Esophagus squamous epithelium (tissue), 5 donors: Measurements from ENCODE around the gene KIAA0232. TPM values are rescaled to one million over a fixed set of nuclear protein-coding genes. Genes with fewer than 3 reads are reported as not detected.

Source experiments
- DNase-seq: peaks from one replicate; lab custom pipeline; 2025; lab: John Stamatoyannopoulos, UW
- H3K27ac ChIP-seq, 4 donors: fragments of 200-600 bp; sonication (generic); one replicate each; pipeline ENCODE4 v1.5.1; 2016 to 2019; ENCODE audit warnings: mild to moderate bottlenecking in 1 of 4
- H3K27me3 ChIP-seq, 4 donors: fragments of 200-600 bp; sonication (generic); 1 replicate in 3 of 4; 2 replicates in 1 of 4; pipeline versions ENCODE4 v1.5.1 to v1.6.0; 2017 to 2021; ENCODE audit warnings: antibody characterized with exemption in 1 of 4
- H3K36me3 ChIP-seq, 3 donors: fragments of 200-600 bp; sonication (generic); one replicate each; pipeline ENCODE4 v1.5.1; 2016 to 2019
- H3K4me1 ChIP-seq, 3 donors: fragments of 200-600 bp; sonication (generic); one replicate each; pipeline ENCODE4 v1.5.1; 2017 to 2019
- H3K4me3 ChIP-seq, 4 donors: fragments of 200-600 bp; sonication (generic); 1 replicate in 3 of 4; 2 replicates in 1 of 4; pipeline ENCODE4 v1.5.1; 2016 to 2019; ENCODE audit warnings: mild to moderate bottlenecking in 2 of 4, moderate library complexity in 1 of 4
- H3K9me3 ChIP-seq, 3 donors: fragments of 200-600 bp; sonication (generic); one replicate each; pipeline ENCODE4 v1.5.1; 2016 to 2019
- CTCF ChIP-seq, 6 experiments: fragments of 450-650 bp in 4 of 6; fragments of 200-600 bp in 2 of 6; sonication (generic) in 2 of 6; IDR thresholded peaks; one replicate each; pipeline ENCODE4 v1.5.1; 2016 to 2019; ENCODE audit warnings: antibody characterized with exemption in 6 of 6, mild to moderate bottlenecking in 4 of 6, moderate library complexity in 4 of 6
- POLR2A ChIP-seq, 4 donors: fragments of 450-650 bp; IDR thresholded peaks; one replicate each; pipeline ENCODE4 v1.6.1; 2017; ENCODE audit warnings: antibody characterized with exemption in 4 of 4, mild to moderate bottlenecking in 4 of 4, moderate library complexity in 3 of 4
- WGBS, 2 donors: methylation state at CpG; one replicate each; pipeline ENCODE4 v1.1.5; 2018; 5-methylcytosine and 5-hydroxymethylcytosine counted together
- intact Hi-C: fragments of 100-400 bp; cut with DNase I; formaldehyde crosslinking; loops from one replicate; pipeline ENCODE4 v1.15.0; 2022
- total RNA-seq, 4 donors: library from RNA; depleted of rRNA; stranded (reverse); fragments of >200 nt; gene quantifications; one replicate each; pipeline ENCODE4 v1.1.0, GENCODE V29; 2016
- donor health status: DM: yes; HTN: yes; CAD: no.

The KIAA0232 gene
- total RNA-seq, 4 donors from 2014 or later, result 19.4 to 46.8 (median 35.0) TPM

GRCh38 chr4:6772223-6772928 is 10.2 kb upstream of the KIAA0232 start:
- intact Hi-C loops, result no loop called here
- Histone ChIP-seq H3K27ac (peak overlapping the region; percentile 23 to 84 (median 60)), H3K9me3 (no peaks in the 10 kb centered on the region), H3K36me3 (no peaks in the 10 kb centered on the region), H3K4me1 (peaks cover 4 to 62% (median 29%) of the 10 kb centered on the region in 3 donors), H3K27me3 (no peaks in the 10 kb centered on the region), H3K4me3 (no peak overlapping the region)
- 45 to 60% methylated on average over 7 to 8 of the region's 10 CpGs for WGBS, 2 donors
- no peak for TF ChIP-seq POLR2A (IDR thresholded peaks at IDR 0.05)
- TF ChIP-seq CTCF (IDR thresholded peaks at IDR 0.05), result peak in 2 of 6 experiments; percentile 6 to 29
- DNase-seq, result no peak

- WGBS, 2 donors, result 69 to 72% methylated on average over 5 to 6 of the region's 6 CpGs
- no peaks in the 10 kb centered on the region for H3K36me3 ChIP-seq
- no peaks in the 10 kb centered on the region for H3K9me3 ChIP-seq
- TF ChIP-seq CTCF (IDR thresholded peaks at IDR 0.05), result no peak
- no peak for TF ChIP-seq POLR2A (IDR thresholded peaks at IDR 0.05)
- no peaks in the 10 kb centered on the region for H3K27me3 ChIP-seq
- DNase-seq, result no peak
- intact Hi-C loops, result no loop called here
- H3K4me1 ChIP-seq, result peaks cover 4 to 59% (median 24%) of the 10 kb centered on the region in 3 donors
- H3K27ac ChIP-seq, result peak overlapping the region; percentile 23 to 84 (median 60)
- no peak overlapping the region for H3K4me3 ChIP-seq
Measured at GRCh38 chr4:6773106-6773505, 9.4 kb upstream of the KIAA0232 start.

- peak overlapping the region in 3 of 4 donors; percentile 55 to 84 (median 62) for H3K27ac ChIP-seq
- no peaks in the 10 kb centered on the region for H3K36me3 ChIP-seq
- intact Hi-C loops, result no loop called here
- TF ChIP-seq POLR2A (IDR thresholded peaks at IDR 0.05) (no peak), CTCF (IDR thresholded peaks at IDR 0.05) (no peak)
- H3K4me3 ChIP-seq, result no peak overlapping the region
- no peaks in the 10 kb centered on the region for H3K27me3 ChIP-seq
- WGBS, 2 donors, result 84 to 86% methylated on average over 16 of the region's 16 CpGs
- no peak for DNase-seq
- peaks cover 4 to 51% (median 21%) of the 10 kb centered on the region in 3 donors for H3K4me1 ChIP-seq
- H3K9me3 ChIP-seq, result no peaks in the 10 kb centered on the region
Measured at GRCh38 chr4:6773616-6774540, 8.6 kb upstream of the KIAA0232 start.

GRCh38 chr4:6775746-6776145 is 6.8 kb upstream of the KIAA0232 start:
- WGBS, 2 donors, result 72 to 78% methylated on average over 7 of the region's 7 CpGs
- no peak for DNase-seq
- no peak overlapping the region for H3K27ac ChIP-seq

More at GRCh38 chr4:6775746-6776145, 6.8 kb upstream of the KIAA0232 start:
- intact Hi-C loops, result no loop called here
- Histone ChIP-seq H3K27me3 (no peaks in the 10 kb centered on the region), H3K36me3 (no peaks in the 10 kb centered on the region), H3K4me3 (no peak overlapping the region), H3K9me3 (no peaks in the 10 kb centered on the region), H3K4me1 (peaks cover 4 to 35% (median 20%) of the 10 kb centered on the region in 3 donors)
- TF ChIP-seq POLR2A (IDR thresholded peaks at IDR 0.05), result no peak
- no peak for TF ChIP-seq CTCF (IDR thresholded peaks at IDR 0.05)
